Ramos (cell line): ENCODE measurements around the gene DDIT4.
"Not testable (repeated sequence)": the region's sequence is repeated elsewhere in the genome, so short reads cannot be mapped to it uniquely, and the experiment has no call there.

Experiments used
- in situ Hi-C: fragments of 300-500 bp; cut with MboI; formaldehyde crosslinking; loops from one replicate; pipeline ENCODE4 v1.14.3; 2022; ENCODE audit warnings: low sequenced_read_pairs; ENCODE audit not compliant: unreplicated experiment

DDIT4 gene

GRCh38 chr10:72265990-72266865 lies 7.5 kb upstream of the DDIT4 start:
- in situ Hi-C loops, result loop anchor here (5.0 kb wide), 1 partner anchor 61 kb away; no protein-coding TSS in a partner anchor

GRCh38 chr10:72267381-72267780 lies 6.3 kb upstream of the DDIT4 start:
- in situ Hi-C loops, result loop anchor here (5.0 kb wide), 1 partner anchor 60 kb away; no protein-coding TSS in a partner anchor

GRCh38 chr10:72267819-72268399 lies 5.8 kb upstream of the DDIT4 start:
- in situ Hi-C loops, result loop anchor here (5.0 kb wide), 1 partner anchor 59 kb away; no protein-coding TSS in a partner anchor

- in situ Hi-C loops, result loop anchor here (5.0 kb wide), 1 partner anchor 59 kb away; no protein-coding TSS in a partner anchor
Observed at GRCh38 chr10:72268475-72269200, 5.1 kb upstream of the DDIT4 start.

GRCh38 chr10:72270607-72271281 lies 3.0 kb upstream of the DDIT4 start:
- in situ Hi-C loops, result no loop called here

- in situ Hi-C loops, result no loop called here
Observed at GRCh38 chr10:72272689-72273409, 875 bp upstream of the DDIT4 start.

GRCh38 chr10:72274213-72274729 lies 547 bp downstream of the DDIT4 start:
- in situ Hi-C loops, result no loop called here

GRCh38 chr10:72274730-72275350 lies 1.1 kb downstream of the DDIT4 start:
- in situ Hi-C loops, result no loop called here

- in situ Hi-C loops, result no loop called here
Observed at GRCh38 chr10:72275351-72276012, 1.8 kb downstream of the DDIT4 start.

GRCh38 chr10:72276013-72276387 lies 2.3 kb downstream of the DDIT4 start:
- in situ Hi-C loops, result no loop called here

GRCh38 chr10:72276421-72277339 lies 3.0 kb downstream of the DDIT4 start:
- in situ Hi-C loops, result no loop called here

- in situ Hi-C loops, result no loop called here
Observed at GRCh38 chr10:72277340-72277995, 3.7 kb downstream of the DDIT4 start.

- in situ Hi-C loops, result no loop called here
Observed at GRCh38 chr10:72277996-72278667, 4.4 kb downstream of the DDIT4 start.

GRCh38 chr10:72278668-72279393 lies 5.1 kb downstream of the DDIT4 start:
- in situ Hi-C loops, result no loop called here

GRCh38 chr10:72279587-72279986 lies 5.9 kb downstream of the DDIT4 start:
- in situ Hi-C loops, result not testable (repeated sequence)

GRCh38 chr10:72283131-72283530 lies 9.4 kb downstream of the DDIT4 start:
- in situ Hi-C loops, result no loop called here
